Measurements from ENCODE around the gene ZNF275.

DNA sequence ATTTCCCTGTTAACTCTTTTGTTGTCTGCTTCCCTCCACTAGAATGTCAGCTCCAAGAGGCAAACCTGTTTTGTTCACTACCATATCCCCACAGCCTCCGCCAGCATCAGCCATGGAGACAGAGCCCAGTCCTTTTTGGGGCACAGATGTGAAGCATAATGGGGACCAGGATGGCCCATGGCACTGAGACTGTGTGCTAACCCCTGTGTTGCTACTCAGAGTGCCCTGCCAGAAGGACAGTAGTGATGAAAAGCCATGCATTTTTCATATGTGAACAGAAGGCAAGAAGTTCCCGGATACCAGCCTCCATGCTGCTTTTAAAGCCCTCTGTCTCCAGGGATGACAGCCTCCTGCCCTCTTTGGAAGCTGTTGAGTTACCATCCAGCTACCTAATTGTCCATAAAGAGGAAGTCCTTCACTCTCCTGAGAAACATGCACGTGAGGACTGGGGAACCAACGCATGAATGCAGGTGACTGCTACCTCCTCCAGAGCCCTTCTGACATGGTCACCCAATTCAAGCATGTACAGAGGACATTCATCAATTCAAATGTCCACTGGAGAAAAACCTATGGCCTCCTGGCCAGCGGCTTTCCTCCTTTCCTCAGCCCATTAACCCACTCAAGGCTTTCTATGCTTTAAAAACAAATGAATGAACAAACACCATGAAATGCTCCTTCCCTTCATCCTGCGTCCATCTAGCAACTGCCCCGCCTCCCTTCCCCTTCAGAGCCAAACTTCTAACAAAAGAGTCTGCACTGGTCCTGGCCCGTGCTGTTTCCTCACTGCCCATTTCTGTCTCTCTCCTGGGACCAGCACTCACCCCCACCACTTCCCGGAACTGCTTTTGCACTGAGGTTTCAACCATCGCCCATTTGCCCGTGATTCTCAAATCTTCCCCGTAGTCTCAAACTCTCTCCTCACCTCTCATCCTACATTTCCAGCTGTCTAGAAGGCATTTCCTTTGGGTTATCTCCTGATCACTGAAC, 30.4 kb upstream of the ZNF275 start:
- TF ChIP-seq, protein P1, sequence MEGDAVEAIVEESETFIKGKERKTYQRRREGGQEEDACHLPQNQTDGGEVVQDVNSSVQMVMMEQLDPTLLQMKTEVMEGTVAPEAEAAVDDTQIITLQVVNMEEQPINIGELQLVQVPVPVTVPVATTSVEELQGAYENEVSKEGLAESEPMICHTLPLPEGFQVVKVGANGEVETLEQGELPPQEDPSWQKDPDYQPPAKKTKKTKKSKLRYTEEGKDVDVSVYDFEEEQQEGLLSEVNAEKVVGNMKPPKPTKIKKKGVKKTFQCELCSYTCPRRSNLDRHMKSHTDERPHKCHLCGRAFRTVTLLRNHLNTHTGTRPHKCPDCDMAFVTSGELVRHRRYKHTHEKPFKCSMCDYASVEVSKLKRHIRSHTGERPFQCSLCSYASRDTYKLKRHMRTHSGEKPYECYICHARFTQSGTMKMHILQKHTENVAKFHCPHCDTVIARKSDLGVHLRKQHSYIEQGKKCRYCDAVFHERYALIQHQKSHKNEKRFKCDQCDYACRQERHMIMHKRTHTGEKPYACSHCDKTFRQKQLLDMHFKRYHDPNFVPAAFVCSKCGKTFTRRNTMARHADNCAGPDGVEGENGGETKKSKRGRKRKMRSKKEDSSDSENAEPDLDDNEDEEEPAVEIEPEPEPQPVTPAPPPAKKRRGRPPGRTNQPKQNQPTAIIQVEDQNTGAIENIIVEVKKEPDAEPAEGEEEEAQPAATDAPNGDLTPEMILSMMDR (IDR thresholded peaks at IDR 0.05; ENCODE audit: low read depth, low read length, poor library complexity, severe bottlenecking): no peak
- no peak for TF ChIP-seq EZH2phosphoT487 (IDR thresholded peaks at IDR 0.05; ENCODE audit: borderline replicate concordance, low read length)
